ENCODE data around the gene RAB20.

RAB20 gene

GRCh38 chr13:110528371-110528770 is 33.2 kb downstream of the RAB20 start:
- DNase-seq = no peak

GRCh38 chr13:110525328-110526319 is 35.9 kb downstream of the RAB20 start:
- DNase-seq = peak; percentile 90 to 97 (median 96)

GRCh38 chr13:110524541-110525257 is 36.8 kb downstream of the RAB20 start:
- DNase-seq = peak; percentile 79 to 97 (median 92)

GRCh38 chr13:110523838-110524540 is 37.5 kb downstream of the RAB20 start:
- DNase-seq = no peak

GRCh38 chr13:110523180-110523579 is 38.3 kb downstream of the RAB20 start:
- no peak for DNase-seq

- DNase-seq = no peak
These were observed 38.8 kb downstream of the RAB20 start for GRCh38 chr13:110522721-110523120.

- no peak for DNase-seq
These were observed 39.6 kb downstream of the RAB20 start for GRCh38 chr13:110521946-110522345.

GRCh38 chr13:110521296-110521680 is 40.2 kb downstream of the RAB20 start:
- peak in 1 of 3 experiments; percentile 64 for DNase-seq

GRCh38 chr13:110520431-110521295 is 40.9 kb downstream of the RAB20 start:
- peak in 1 of 3 experiments; percentile 78 for DNase-seq

- no peak for DNase-seq
These were observed 42.0 kb downstream of the RAB20 start for GRCh38 chr13:110519506-110519905.

- DNase-seq = no peak
These were observed 42.5 kb downstream of the RAB20 start for GRCh38 chr13:110519046-110519445.

- no peak for DNase-seq
These were observed 43.0 kb downstream of the RAB20 start for GRCh38 chr13:110518571-110518970.

- DNase-seq = no peak
These were observed 43.3 kb downstream of the RAB20 start for GRCh38 chr13:110518226-110518525.

GRCh38 chr13:110517505-110518225 is 43.9 kb downstream of the RAB20 start:
- peak in 1 of 3 experiments; percentile 65 for DNase-seq

- DNase-seq = no peak
These were observed 45.0 kb downstream of the RAB20 start for GRCh38 chr13:110516500-110516899.

GRCh38 chr13:110512198-110512740 is 49.3 kb downstream of the RAB20 start:
- no peak for DNase-seq

GRCh38 chr13:110511509-110512181 is 49.9 kb downstream of the RAB20 start:
- DNase-seq = peak in 1 of 3 experiments; percentile 26

GRCh38 chr13:110509971-110510786 is 51.3 kb downstream of the RAB20 start:
- DNase-seq = peak in 1 of 3 experiments; percentile 40

- DNase-seq = peak in 2 of 3 experiments; percentile 64 to 89
These were observed 52.0 kb downstream of the RAB20 start for GRCh38 chr13:110509478-110509926.
